Kidney capillary endothelial cell (primary cell): ENCODE results near the gene TEX38.
A peak's percentile ranks its signal among the peaks of the same experiment; 100 is the strongest.
"Not testable (repeated sequence)": the region's sequence is repeated elsewhere in the genome, so short reads cannot be mapped to it uniquely, and the experiment has no call there.

ENCODE experiments used
- DNase-seq: peaks from one replicate; pipeline ENCODE4 v3.0.0-alpha.2; 2018; ENCODE audit warnings: low spot score

Gene TEX38

GRCh38 chr1:46687921-46688509 is 16.4 kb downstream of the TEX38 start:
- no peak for DNase-seq

- no peak for DNase-seq
These were observed 17.7 kb downstream of the TEX38 start for GRCh38 chr1:46689356-46689755.

- DNase-seq: no peak
These were observed 18.2 kb downstream of the TEX38 start for GRCh38 chr1:46689897-46690296.

DNA sequence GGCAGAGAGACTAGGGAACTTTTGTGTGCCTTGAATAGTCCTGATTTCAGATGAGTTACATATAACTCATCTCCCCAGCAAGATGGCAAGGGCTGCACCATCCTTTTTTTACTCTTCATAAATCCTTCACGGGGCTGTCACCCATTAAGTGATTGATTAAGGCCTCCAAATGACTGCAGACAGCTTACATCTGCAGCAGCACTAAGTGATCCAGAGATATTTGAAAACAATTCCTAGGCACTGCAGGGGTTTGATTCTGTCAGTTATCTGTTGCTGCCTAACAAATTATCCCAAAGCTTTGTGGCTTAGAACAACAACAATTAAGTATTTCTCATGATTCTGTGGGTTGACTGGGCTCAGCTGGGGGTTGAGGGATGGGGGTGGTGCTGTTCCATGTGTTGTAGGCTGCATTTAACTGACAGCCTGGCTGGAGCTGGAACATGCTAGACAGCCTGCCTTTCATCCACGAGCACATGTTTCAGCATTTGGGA is 19.3 kb downstream of the TEX38 start:
- no peak for DNase-seq

GRCh38 chr1:46691997-46692790 is 20.5 kb downstream of the TEX38 start:
- no peak for DNase-seq

GRCh38 chr1:46692811-46693770 is 21.4 kb downstream of the TEX38 start:
- no peak for DNase-seq

GRCh38 chr1:46694676-46695075 is 23.0 kb downstream of the TEX38 start:
- not testable (repeated sequence) for DNase-seq

GRCh38 chr1:46697053-46697452 is 25.4 kb downstream of the TEX38 start:
- DNase-seq: no peak

DNA sequence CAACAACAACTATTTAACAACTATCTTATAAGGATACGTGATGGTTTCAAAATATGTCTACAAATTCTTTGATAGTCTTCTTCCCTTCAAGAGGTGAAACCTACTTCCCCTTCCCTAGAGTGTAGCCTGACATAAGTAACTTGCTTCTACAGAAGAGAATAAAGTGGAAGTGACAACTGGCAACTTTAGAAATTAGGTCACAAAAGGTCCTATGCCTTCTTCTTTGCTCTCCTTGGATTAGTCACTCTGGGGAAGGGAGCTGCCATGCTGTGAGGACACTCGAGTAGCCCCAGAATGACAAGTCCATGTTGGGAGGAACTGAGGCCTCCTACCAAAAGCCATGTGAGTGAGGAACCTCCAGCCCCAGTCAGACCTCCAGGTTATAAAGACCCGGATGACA is 28.0 kb downstream of the TEX38 start:
- DNase-seq: no peak

DNA sequence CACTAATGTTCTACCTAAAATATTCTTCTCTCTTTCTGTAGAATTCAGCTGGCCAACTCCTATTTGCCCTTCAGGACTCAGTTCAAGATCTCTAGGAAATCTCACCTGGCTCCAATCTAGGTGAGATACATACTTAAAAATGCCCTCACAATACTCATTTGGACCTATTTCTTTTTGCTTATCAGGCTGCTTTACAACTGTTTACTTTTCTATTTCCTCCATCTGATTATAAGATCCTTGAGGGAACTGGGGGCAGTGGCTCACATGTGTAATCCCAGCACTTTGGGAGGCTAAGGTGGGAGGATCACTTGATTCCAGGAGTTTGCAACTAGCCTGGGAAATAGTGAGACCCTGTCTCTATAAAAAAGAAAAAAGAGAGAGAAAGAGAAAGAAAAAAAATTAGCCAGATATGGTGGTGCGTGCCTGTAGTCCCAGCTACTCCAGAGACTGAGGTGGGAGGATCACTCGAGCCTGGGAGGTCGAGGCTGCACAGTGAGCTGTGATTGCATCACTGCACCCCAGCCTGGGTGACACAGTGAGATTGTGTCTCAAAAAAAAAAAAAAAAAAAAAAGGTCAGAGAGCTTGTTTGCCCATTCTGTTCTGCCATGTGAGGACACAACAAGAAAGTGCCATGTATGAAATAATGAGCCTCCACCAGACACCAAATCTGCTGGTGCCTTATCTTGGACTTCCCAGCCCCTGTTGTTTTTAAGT is 32.4 kb downstream of the TEX38 start:
- DNase-seq: no peak

GRCh38 chr1:46705408-46705807 is 33.8 kb downstream of the TEX38 start:
- DNase-seq: no peak

DNA sequence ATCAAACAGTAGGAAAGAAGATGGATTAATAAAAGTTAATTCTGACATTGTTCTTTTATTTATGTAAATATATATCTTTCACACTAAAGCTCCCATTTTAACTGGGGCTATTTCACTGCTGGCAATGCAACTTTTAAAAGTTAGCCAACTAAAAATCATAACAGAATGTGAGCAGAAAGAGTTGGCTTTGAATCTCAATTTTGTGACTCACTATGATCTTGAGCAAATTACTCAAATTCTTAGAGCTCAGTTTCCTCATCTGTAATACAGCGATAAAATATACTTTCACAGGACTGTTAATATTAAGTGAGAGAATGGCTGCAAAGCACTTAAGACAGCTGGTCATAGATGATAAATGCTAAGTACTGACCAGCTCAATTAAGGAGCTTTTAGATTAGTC is 36.5 kb downstream of the TEX38 start:
- DNase-seq: no peak

- DNase-seq: no peak
These were observed 43.3 kb downstream of the TEX38 start for GRCh38 chr1:46714976-46715375.

- no peak for DNase-seq
These were observed 46.0 kb downstream of the TEX38 start for GRCh38 chr1:46717654-46718053.

DNA sequence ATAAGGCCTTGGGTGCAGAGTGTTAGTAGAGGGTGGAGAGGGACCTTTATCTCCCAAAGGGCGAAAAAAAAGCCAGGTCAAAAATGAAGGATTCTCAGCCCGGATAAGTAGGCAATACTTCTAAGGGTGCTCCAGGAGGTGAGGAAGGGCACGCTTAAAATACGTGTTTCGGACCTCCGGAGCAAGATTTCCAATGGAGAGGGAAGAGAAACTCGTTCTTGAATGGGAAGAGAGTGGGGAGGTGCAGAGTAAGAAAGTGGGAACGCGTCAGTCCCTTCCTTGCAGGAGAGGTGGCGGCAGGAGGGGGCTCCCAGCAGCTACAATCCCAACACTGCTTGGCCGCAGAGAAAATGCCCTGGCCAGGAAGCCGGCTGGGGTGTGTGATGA is 46.7 kb downstream of the TEX38 start:
- no peak for DNase-seq

DNA sequence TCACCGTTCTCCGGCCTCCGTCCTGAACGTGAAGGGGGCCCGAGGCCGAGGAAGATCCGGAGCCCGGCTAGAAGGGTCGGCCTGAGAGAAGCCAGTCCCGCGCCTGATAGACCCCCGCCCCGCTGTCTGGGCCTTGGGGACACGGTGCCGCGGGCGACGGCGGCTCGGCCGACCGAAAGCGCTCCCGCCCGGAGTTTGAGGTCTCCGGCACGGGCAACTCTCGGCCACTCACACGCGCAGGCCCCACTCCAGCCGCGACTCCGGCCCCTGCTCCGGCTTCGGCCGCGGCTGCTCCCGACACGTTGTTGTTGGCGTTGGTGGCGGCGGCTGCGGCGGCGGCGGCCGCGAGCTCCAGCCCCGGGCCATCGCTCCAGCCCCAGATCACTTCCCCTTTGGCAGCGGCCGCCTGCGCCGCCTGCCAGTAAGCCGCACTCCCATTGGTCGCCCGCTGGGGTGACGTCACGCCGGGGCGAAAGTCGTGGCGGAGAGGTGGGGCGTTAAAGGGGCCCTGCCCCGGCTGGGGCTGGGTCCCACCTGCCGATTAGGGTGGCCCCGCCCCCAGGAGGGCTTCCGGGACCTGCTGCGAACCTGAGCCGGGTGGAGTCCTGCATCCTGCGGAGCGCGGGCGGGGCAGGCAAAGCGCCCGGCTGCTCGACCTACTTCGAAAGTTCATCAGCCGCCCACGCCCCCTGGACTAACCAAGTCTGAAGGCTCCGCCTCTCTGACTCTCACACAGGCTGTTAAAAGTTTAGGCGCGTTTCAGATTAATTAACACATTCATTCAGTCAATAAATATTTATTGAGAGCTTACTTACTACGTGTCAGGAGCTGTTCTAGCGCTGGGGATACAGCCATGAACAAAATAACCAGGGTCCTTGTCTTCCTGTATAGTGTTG is 47.3 kb downstream of the TEX38 start, which contains the start of gene EFCAB14:
Gene EFCAB14 (minus strand): TSS at position 388 of the 896 bp plus-strand sequence. CDS start 1,027 bp downstream, outside the sequence.
- DNase-seq: peak; percentile 83

GRCh38 chr1:46719689-46720088 is 48.0 kb downstream of the TEX38 start:
- DNase-seq: peak; percentile 42

DNA sequence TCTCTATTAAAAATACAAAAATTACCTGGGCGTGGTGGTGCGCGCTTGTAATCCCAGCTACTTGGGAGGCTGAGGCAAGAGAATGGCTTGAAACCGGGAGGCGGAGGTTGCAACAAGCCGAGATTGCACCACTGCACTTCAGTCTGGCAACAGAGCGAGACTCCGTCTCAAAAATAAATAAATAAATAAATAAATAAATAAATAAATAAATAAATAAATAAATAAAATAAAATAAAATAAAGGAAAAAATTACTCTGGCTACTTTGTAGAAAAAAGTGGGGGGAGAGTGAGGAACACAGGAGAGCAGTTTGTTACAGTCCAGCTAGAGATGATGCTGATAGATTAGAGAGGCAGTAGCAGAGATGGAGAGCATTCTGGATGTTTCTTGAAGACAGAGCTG is 48.7 kb downstream of the TEX38 start:
- DNase-seq: not testable (repeated sequence)

GRCh38 chr1:46721204-46721603 is 49.5 kb downstream of the TEX38 start:
- no peak for DNase-seq

- DNase-seq: no peak
These were observed 50.1 kb downstream of the TEX38 start for GRCh38 chr1:46721686-46722205.
